H9 (cell line): ENCODE results near the gene SMARCC1. TPM values are rescaled to one million over a fixed set of nuclear protein-coding genes. Genes with fewer than 3 reads are reported as not detected.
A peak's percentile ranks its signal among the peaks of the same experiment; 100 is the strongest.

Experiments
- DNase-seq: peaks from one replicate; pipeline ENCODE4 v3.0.0-alpha.2; 2017
- H2AFZ ChIP-seq: one replicate; pipeline ENCODE4 v1.6.1; 2013; ENCODE audit warnings: mild to moderate bottlenecking, low read length, control low read depth, moderate library complexity
- H2AK5ac ChIP-seq: 2 replicates; pipeline ENCODE4 v1.6.1; 2013; ENCODE audit warnings: low read length, control low read depth, mixed read lengths; ENCODE audit not compliant: insufficient read length
- H2BK120ac ChIP-seq: one replicate; pipeline ENCODE4 v1.6.1; 2013; ENCODE audit warnings: low read depth, mild to moderate bottlenecking, low read length, control low read depth, inconsistent platforms; ENCODE audit not compliant: poor library complexity, severe bottlenecking
- H2BK12ac ChIP-seq: 2 replicates; pipeline ENCODE4 v1.6.1; 2013; ENCODE audit warnings: low read length, control low read depth, mixed read lengths, low read depth; ENCODE audit not compliant: insufficient read length
- H2BK15ac ChIP-seq: 2 replicates; pipeline ENCODE4 v1.6.1; 2013; ENCODE audit warnings: low read depth, low read length, control low read depth
- H2BK20ac ChIP-seq: one replicate; pipeline ENCODE4 v1.6.1; 2013; ENCODE audit warnings: low read depth, mild to moderate bottlenecking, low read length, control low read depth, inconsistent platforms; ENCODE audit not compliant: poor library complexity, severe bottlenecking
- H2BK5ac ChIP-seq: 2 replicates; pipeline ENCODE4 v1.6.1; 2013; ENCODE audit warnings: low read length, control low read depth, mixed read lengths; ENCODE audit not compliant: insufficient read length
- H3K14ac ChIP-seq: 2 replicates; pipeline ENCODE4 v1.6.1; 2013; ENCODE audit warnings: low read length, control low read depth; ENCODE audit not compliant: insufficient read depth
- H3K18ac ChIP-seq: 2 replicates; pipeline ENCODE4 v1.6.1; 2013; ENCODE audit warnings: low read depth, mild to moderate bottlenecking, mixed read lengths, low read length, control low read depth; ENCODE audit not compliant: insufficient read length
- H3K23ac ChIP-seq: 2 replicates; pipeline ENCODE4 v1.6.1; 2013; ENCODE audit warnings: low read length, control low read depth, mixed read lengths, low read depth; ENCODE audit not compliant: insufficient read length
- H3K23me2 ChIP-seq: 2 replicates; pipeline ENCODE4 v1.6.1; 2013; ENCODE audit warnings: low read depth, mild to moderate bottlenecking, mixed read lengths, low read length, control low read depth; ENCODE audit not compliant: insufficient read length, poor library complexity, severe bottlenecking
- H3K27ac ChIP-seq: 2 replicates; pipeline ENCODE4 v1.5.1; 2013; ENCODE audit warnings: low read length, control low read depth, mixed read lengths, low read depth; ENCODE audit not compliant: insufficient read length
- H3K27me3 ChIP-seq: 2 replicates; pipeline ENCODE4 v1.6.1; 2013; ENCODE audit warnings: low read length, control low read depth, inconsistent platforms; ENCODE audit not compliant: insufficient read depth
- H3K4ac ChIP-seq: 2 replicates; pipeline ENCODE4 v1.6.1; 2013; ENCODE audit warnings: low read depth, mild to moderate bottlenecking, control low read depth, inconsistent platforms, low read length, moderate library complexity
- H3K4me1 ChIP-seq: 2 replicates; pipeline ENCODE4 v1.6.1; 2013; ENCODE audit warnings: low read length, control low read depth, inconsistent platforms; ENCODE audit not compliant: insufficient read depth
- H3K4me2 ChIP-seq: 2 replicates; pipeline ENCODE4 v1.6.1; 2013; ENCODE audit warnings: low read length, control low read depth, mixed read lengths; ENCODE audit not compliant: insufficient read length, insufficient read depth
- H3K56ac ChIP-seq: 2 replicates; pipeline ENCODE4 v1.6.1; 2013; ENCODE audit warnings: low read depth, mild to moderate bottlenecking, mixed read lengths, low read length, control low read depth; ENCODE audit not compliant: insufficient read length
- H3K79me1 ChIP-seq: 2 replicates; pipeline ENCODE4 v1.6.1; 2013; ENCODE audit warnings: low read depth, mild to moderate bottlenecking, moderate library complexity, low read length, control low read depth, inconsistent platforms; ENCODE audit not compliant: insufficient read depth, poor library complexity, severe bottlenecking
- H3K79me2 ChIP-seq: 2 replicates; pipeline ENCODE4 v1.6.1; 2013; ENCODE audit warnings: low read length, control low read depth, inconsistent platforms; ENCODE audit not compliant: insufficient read depth
- H3K9ac ChIP-seq: 2 replicates; pipeline ENCODE4 v1.6.1; 2013; ENCODE audit warnings: low read length, control low read depth, mixed read lengths; ENCODE audit not compliant: insufficient read length; ENCODE audit errors: extremely low read depth
- H3K9me3 ChIP-seq: one replicate; pipeline ENCODE4 v1.6.1; 2013; ENCODE audit warnings: low read depth, low read length, inconsistent platforms; ENCODE audit not compliant: control insufficient read depth
- H3T11ph ChIP-seq: one replicate; pipeline ENCODE4 v1.6.1; 2013; ENCODE audit warnings: mild to moderate bottlenecking, low read length, control low read depth, inconsistent platforms
- H4K20me1 ChIP-seq: one replicate; pipeline ENCODE4 v1.6.1; 2013; ENCODE audit not compliant: control insufficient read depth, insufficient read length, insufficient read depth
- H4K5ac ChIP-seq: 2 replicates; pipeline ENCODE4 v1.6.1; 2013; ENCODE audit warnings: low read depth, mild to moderate bottlenecking, mixed read lengths, low read length, control low read depth; ENCODE audit not compliant: insufficient read length
- H4K8ac ChIP-seq: replicated peaks from 2 replicates; pipeline ENCODE4 v1.6.1; 2013; ENCODE audit warnings: low read length, control low read depth, mixed read lengths, low read depth; ENCODE audit not compliant: insufficient read length
- H4K91ac ChIP-seq: 2 replicates; pipeline ENCODE4 v1.6.1; 2013; ENCODE audit warnings: low read depth, mild to moderate bottlenecking, moderate library complexity, mixed read lengths, low read length, control low read depth; ENCODE audit not compliant: insufficient read length
- H3K27ac Mint-ChIP-seq, 3 experiments: 2 replicates in 2 of 3; 3 replicates in 1 of 3; pipeline ENCODE4 v1.8.0; 2020 to 2021; ENCODE audit warnings: mixed read lengths in 3 of 3, mild to moderate bottlenecking in 1 of 3, moderate library complexity in 1 of 3
- H3K27me3 Mint-ChIP-seq: 2 replicates; pipeline ENCODE4 v1.8.0; 2021; ENCODE audit warnings: low read depth, mild to moderate bottlenecking, moderate library complexity, mixed read lengths
- H3K36me3 Mint-ChIP-seq, 3 experiments: 2 replicates in 2 of 3; 3 replicates in 1 of 3; pipeline ENCODE4 v1.8.0; 2020 to 2021; ENCODE audit warnings: low read depth in 3 of 3, mixed read lengths in 3 of 3; ENCODE audit not compliant: insufficient read depth in 1 of 3
- H3K4me1 Mint-ChIP-seq, 2 experiments: 2 replicates each; pipeline ENCODE4 v1.8.0; 2020; ENCODE audit warnings: mixed read lengths in 2 of 2
- H3K4me3 Mint-ChIP-seq, 2 experiments: 2 replicates in 1 of 2; 3 replicates in 1 of 2; pipeline ENCODE4 v1.8.0; 2020 to 2021; ENCODE audit warnings: mild to moderate bottlenecking in 2 of 2, mixed read lengths in 2 of 2, moderate library complexity in 1 of 2
- H3K9me3 Mint-ChIP-seq, 2 experiments: 2 replicates in 1 of 2; 3 replicates in 1 of 2; pipeline ENCODE4 v1.8.0; 2020; ENCODE audit warnings: mild to moderate bottlenecking in 2 of 2, mixed read lengths in 2 of 2, moderate library complexity in 1 of 2
- WGBS: extraction: QIAGEN DNeasy Blood & Tissue Kit; methylation state at CpG from one replicate; pipeline ENCODE4 v1.1.7; 2013; ENCODE audit warnings: missing lambda C conversion rate, low lambda C conversion rate, mixed read lengths; ENCODE audit not compliant: insufficient read length; ENCODE audit errors: extremely low coverage; 5-methylcytosine and 5-hydroxymethylcytosine counted together
- total RNA-seq: library from RNA; stranded (reverse); gene quantifications from 2 replicates; pipeline ENCODE4 v1.2.1, GENCODE V29; 2021
- TF ChIP-seq, protein P1 (sequence below): fragments of 200-600 bp; sonication (generic); conservative IDR thresholded peaks from 3 replicates; pipeline ENCODE4 v1.8.0; 2021; ENCODE audit warnings: antibody characterized with exemption, mild to moderate bottlenecking

SMARCC1 gene
- total RNA-seq, 1 experiment from 2014 or later, result 274 TPM

DNA sequence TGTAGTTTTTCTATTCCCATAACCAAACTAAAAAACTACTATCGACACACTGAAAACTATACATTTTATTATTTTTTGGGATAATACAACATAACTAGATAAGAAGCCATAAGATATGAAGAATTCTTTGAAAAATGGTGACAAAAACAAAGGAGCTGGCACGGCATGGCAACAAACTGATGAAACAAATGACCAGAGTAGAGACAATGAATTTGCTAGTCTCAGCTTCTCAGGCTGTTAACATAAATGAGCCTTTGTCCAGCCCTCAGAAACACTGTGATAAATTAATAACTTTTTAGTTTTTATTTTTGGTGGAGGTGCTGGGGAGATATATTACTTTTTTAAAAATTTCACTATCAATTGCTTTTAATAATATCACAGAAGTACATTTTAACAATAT, 100.7 kb downstream of the SMARCC1 start:
- H4K8ac ChIP-seq, result no peak overlapping the region
- no peak for DNase-seq
- H3K27me3 Mint-ChIP-seq, result no peaks in the 10 kb centered on the region
- H4K5ac ChIP-seq, result no peak overlapping the region
- WGBS, result no CpG with 5 or more reads among the region's 2 CpGs
- H2AK5ac ChIP-seq, result no peak overlapping the region
- TF ChIP-seq, protein P1, sequence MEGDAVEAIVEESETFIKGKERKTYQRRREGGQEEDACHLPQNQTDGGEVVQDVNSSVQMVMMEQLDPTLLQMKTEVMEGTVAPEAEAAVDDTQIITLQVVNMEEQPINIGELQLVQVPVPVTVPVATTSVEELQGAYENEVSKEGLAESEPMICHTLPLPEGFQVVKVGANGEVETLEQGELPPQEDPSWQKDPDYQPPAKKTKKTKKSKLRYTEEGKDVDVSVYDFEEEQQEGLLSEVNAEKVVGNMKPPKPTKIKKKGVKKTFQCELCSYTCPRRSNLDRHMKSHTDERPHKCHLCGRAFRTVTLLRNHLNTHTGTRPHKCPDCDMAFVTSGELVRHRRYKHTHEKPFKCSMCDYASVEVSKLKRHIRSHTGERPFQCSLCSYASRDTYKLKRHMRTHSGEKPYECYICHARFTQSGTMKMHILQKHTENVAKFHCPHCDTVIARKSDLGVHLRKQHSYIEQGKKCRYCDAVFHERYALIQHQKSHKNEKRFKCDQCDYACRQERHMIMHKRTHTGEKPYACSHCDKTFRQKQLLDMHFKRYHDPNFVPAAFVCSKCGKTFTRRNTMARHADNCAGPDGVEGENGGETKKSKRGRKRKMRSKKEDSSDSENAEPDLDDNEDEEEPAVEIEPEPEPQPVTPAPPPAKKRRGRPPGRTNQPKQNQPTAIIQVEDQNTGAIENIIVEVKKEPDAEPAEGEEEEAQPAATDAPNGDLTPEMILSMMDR, result no peak
- H2BK120ac ChIP-seq, result no peak overlapping the region
- H3K9me3 ChIP-seq, result no peaks in the 10 kb centered on the region
- no peaks in the 10 kb centered on the region for H3K9me3 Mint-ChIP-seq
- no peak overlapping the region for H3K56ac ChIP-seq
- H2BK5ac ChIP-seq, result no peak overlapping the region
- no peak overlapping the region for H3K4me3 Mint-ChIP-seq
- no peak overlapping the region for H3K18ac ChIP-seq
- no peaks in the 10 kb centered on the region; the same call in 1 of the 2 replicates for H3K79me2 ChIP-seq
- no peak overlapping the region for H3K27ac ChIP-seq
- no peak overlapping the region for H3K23ac ChIP-seq
- no peak overlapping the region for H2BK20ac ChIP-seq
- no peak overlapping the region for H2AFZ ChIP-seq
- no peaks in the 10 kb centered on the region for H3K23me2 ChIP-seq
- no peaks in the 10 kb centered on the region for H3K4me1 ChIP-seq
- H2BK15ac ChIP-seq, result no peak overlapping the region
- peak overlapping the region in 2 of 3 experiments; percentile 70 to 76; a peak in 3 of 7 replicates for H3K27ac Mint-ChIP-seq
- peaks cover 2% of the 10 kb centered on the region for H3K79me1 ChIP-seq
- no peak overlapping the region for H3K4me2 ChIP-seq
- no peaks in the 10 kb centered on the region for H3K4me1 Mint-ChIP-seq
- H3K4ac ChIP-seq, result no peak overlapping the region
- no peak overlapping the region for H2BK12ac ChIP-seq
- H3K9ac ChIP-seq, result no peak overlapping the region
- H3K14ac ChIP-seq, result no peak overlapping the region
- H3K27me3 ChIP-seq, result no peaks in the 10 kb centered on the region
- no peak overlapping the region for H4K91ac ChIP-seq
- H3K36me3 Mint-ChIP-seq, result peaks cover 45 to 75% (median 65%) of the 10 kb centered on the region in 3 experiments
- H4K20me1 ChIP-seq, result no peaks in the 10 kb centered on the region
- no peak overlapping the region for H3T11ph ChIP-seq
